ENCODE measurements around the gene TNPO1.

- TF ChIP-seq GATA3 (IDR thresholded peaks at IDR 0.05; ENCODE audit: low read depth, low read length) (no peak), GATA2 (IDR thresholded peaks at IDR 0.05; ENCODE audit: low read depth, low read length) (no peak)
These were observed 140.9 kb downstream of the TNPO1 start for GRCh38 chr5:72957337-72957736.
